Large intestine (tissue), 3 donors: Measurements from ENCODE around the gene POLR3A. TPM values are rescaled to one million over a fixed set of nuclear protein-coding genes. Genes with fewer than 3 reads are reported as not detected.

Experiments used
- DNase-seq, 2 donors: peaks; one replicate each; pipeline versions ENCODE4 v3.0.0 to v3.0.0-alpha.2; 2013
- H3K27ac ChIP-seq: one replicate; pipeline ENCODE4 v1.5.1; 2013; ENCODE audit warnings: low read length
- H3K27me3 ChIP-seq: 2 replicates; pipeline ENCODE4 v1.6.1; 2013; ENCODE audit warnings: low read length; ENCODE audit not compliant: control insufficient read depth, insufficient read depth
- H3K36me3 ChIP-seq: 2 replicates; pipeline ENCODE4 v1.6.1; 2013; ENCODE audit warnings: low read length; ENCODE audit not compliant: control insufficient read depth, insufficient read depth
- H3K4me1 ChIP-seq: one replicate; pipeline ENCODE4 v1.6.1; 2013; ENCODE audit warnings: low read length; ENCODE audit not compliant: control insufficient read depth, insufficient read depth
- H3K4me3 ChIP-seq: one replicate; pipeline ENCODE4 v1.5.1; 2013; ENCODE audit warnings: low read length
- H3K9me3 ChIP-seq: one replicate; pipeline ENCODE4 v1.6.1; 2013; ENCODE audit warnings: mild to moderate bottlenecking, low read depth, low read length, moderate library complexity; ENCODE audit not compliant: control insufficient read depth
- WGBS: methylation state at CpG from one replicate; pipeline ENCODE4 v1.1.5; 2013; ENCODE audit warnings: low lambda C conversion rate; ENCODE audit not compliant: insufficient coverage; 5-methylcytosine and 5-hydroxymethylcytosine counted together
- polyA plus RNA-seq: library from polyadenylated mRNA; unstranded; fragments of 120-200 nt; gene quantifications from one replicate; pipeline ENCODE4 v1.2.1, GENCODE V29; 2013

Gene POLR3A
- polyA plus RNA-seq, 1 donor = 14.1 TPM

GRCh38 chr10:77955136-77955535 is 74.2 kb downstream of the POLR3A start:
- no peak overlapping the region for H3K4me3 ChIP-seq
- H3K4me1 ChIP-seq = peaks cover 5% of the 10 kb centered on the region
- DNase-seq = peak; percentile 56 to 86
- peaks cover 13% of the 10 kb centered on the region for H3K9me3 ChIP-seq
- peak overlapping the region; percentile 38 for H3K27ac ChIP-seq
- H3K36me3 ChIP-seq = no peaks in the 10 kb centered on the region
- no CpG with 5 or more reads among the region's 1 CpG for whole genome bisulfite sequencing
- no peaks in the 10 kb centered on the region for H3K27me3 ChIP-seq

GRCh38 chr10:77949167-77949566 is 80.1 kb downstream of the POLR3A start:
- no peaks in the 10 kb centered on the region for H3K4me1 ChIP-seq
- no peak for DNase-seq
- no peaks in the 10 kb centered on the region for H3K27me3 ChIP-seq
- peaks cover 13% of the 10 kb centered on the region for H3K9me3 ChIP-seq
- WGBS = no CpG with 5 or more reads among the region's 7 CpGs
- H3K27ac ChIP-seq = no peak overlapping the region
- no peak overlapping the region for H3K4me3 ChIP-seq
- no peaks in the 10 kb centered on the region for H3K36me3 ChIP-seq

- no peak overlapping the region for H3K4me3 ChIP-seq
- H3K36me3 ChIP-seq = no peaks in the 10 kb centered on the region
- no peak for DNase-seq
- H3K4me1 ChIP-seq = peaks cover 7% of the 10 kb centered on the region
- no peaks in the 10 kb centered on the region for H3K27me3 ChIP-seq
- H3K27ac ChIP-seq = no peak overlapping the region
- no CpG with 5 or more reads among the region's 2 CpGs for WGBS
- H3K9me3 ChIP-seq = peaks cover 4% of the 10 kb centered on the region
Observed at GRCh38 chr10:77946084-77946483, 83.2 kb downstream of the POLR3A start.

- no peaks in the 10 kb centered on the region for H3K36me3 ChIP-seq
- 0% methylated on average over 2 of the region's 4 CpGs for WGBS
- peaks cover 20% of the 10 kb centered on the region for H3K4me1 ChIP-seq
- no peaks in the 10 kb centered on the region for H3K9me3 ChIP-seq
- DNase-seq = peak in 1 of 2 donors; percentile 79
- H3K4me3 ChIP-seq = no peak overlapping the region
- H3K27me3 ChIP-seq = no peaks in the 10 kb centered on the region
- H3K27ac ChIP-seq = peak overlapping the region; percentile 43
Observed at GRCh38 chr10:77944519-77944918, 84.8 kb downstream of the POLR3A start.

- H3K9me3 ChIP-seq = no peaks in the 10 kb centered on the region
- no peaks in the 10 kb centered on the region for H3K36me3 ChIP-seq
- H3K27me3 ChIP-seq = no peaks in the 10 kb centered on the region
- no peak overlapping the region for H3K4me3 ChIP-seq
- 63% methylated on average over 2 of the region's 8 CpGs for WGBS
- peaks cover 25% of the 10 kb centered on the region for H3K4me1 ChIP-seq
- DNase-seq = peak; percentile 73 to 87
- H3K27ac ChIP-seq = peak overlapping the region; percentile 82
Observed at GRCh38 chr10:77943121-77943901, 86.0 kb downstream of the POLR3A start.

GRCh38 chr10:77941790-77942189 is 87.5 kb downstream of the POLR3A start:
- H3K4me1 ChIP-seq = peaks cover 25% of the 10 kb centered on the region
- no peak overlapping the region for H3K27ac ChIP-seq
- H3K27me3 ChIP-seq = no peaks in the 10 kb centered on the region
- WGBS = 60% methylated on average over 1 of the region's 6 CpGs
- no peak for DNase-seq
- H3K36me3 ChIP-seq = no peaks in the 10 kb centered on the region
- no peaks in the 10 kb centered on the region for H3K9me3 ChIP-seq
- H3K4me3 ChIP-seq = no peak overlapping the region

GRCh38 chr10:77940627-77941026 is 88.7 kb downstream of the POLR3A start:
- H3K36me3 ChIP-seq = no peaks in the 10 kb centered on the region
- H3K4me3 ChIP-seq = no peak overlapping the region
- WGBS = no CpG with 5 or more reads among the region's 3 CpGs
- no peaks in the 10 kb centered on the region for H3K9me3 ChIP-seq
- peaks cover 25% of the 10 kb centered on the region for H3K4me1 ChIP-seq
- no peaks in the 10 kb centered on the region for H3K27me3 ChIP-seq
- peak overlapping the region; percentile 74 for H3K27ac ChIP-seq
- DNase-seq = peak; percentile 47 to 64

- Histone ChIP-seq H3K9me3 (no peaks in the 10 kb centered on the region), H3K4me1 (peaks cover 25% of the 10 kb centered on the region), H3K36me3 (no peaks in the 10 kb centered on the region), H3K4me3 (no peak overlapping the region), H3K27me3 (no peaks in the 10 kb centered on the region), H3K27ac (peak overlapping the region; percentile 74)
- WGBS = no CpG with 5 or more reads among the region's 2 CpGs
- DNase-seq = no peak
Observed at GRCh38 chr10:77940225-77940624, 89.1 kb downstream of the POLR3A start.

- H3K36me3 ChIP-seq = no peaks in the 10 kb centered on the region
- H3K27me3 ChIP-seq = no peaks in the 10 kb centered on the region
- DNase-seq = peak; percentile 60 to 79
- peak overlapping the region; percentile 74 for H3K27ac ChIP-seq
- no peaks in the 10 kb centered on the region for H3K9me3 ChIP-seq
- WGBS = no CpG with 5 or more reads among the region's 3 CpGs
- H3K4me3 ChIP-seq = no peak overlapping the region
- peaks cover 25% of the 10 kb centered on the region for H3K4me1 ChIP-seq
Observed at GRCh38 chr10:77939561-77940001, 89.7 kb downstream of the POLR3A start.

- DNase-seq = no peak
- WGBS = no CpG with 5 or more reads among the region's 3 CpGs
- Histone ChIP-seq H3K27ac (no peak overlapping the region), H3K4me1 (peaks cover 23% of the 10 kb centered on the region), H3K4me3 (no peak overlapping the region), H3K36me3 (no peaks in the 10 kb centered on the region), H3K27me3 (no peaks in the 10 kb centered on the region), H3K9me3 (no peaks in the 10 kb centered on the region)
Observed at GRCh38 chr10:77936697-77937567, 92.4 kb downstream of the POLR3A start.
